HG03520 (cell line): ENCODE measurements around the gene CCL24.
"Not testable (repeated sequence)": the region's sequence is repeated elsewhere in the genome, so short reads cannot be mapped to it uniquely, and the experiment has no call there.

Experiments used
- ATAC-seq: cut with Tn5 transposase; IDR thresholded peaks from one replicate; pipeline ENCODE4 v1.9.1; 2021; ENCODE audit warnings: mild to moderate bottlenecking, moderate library complexity; ENCODE audit not compliant: unreplicated experiment

Gene CCL24

DNA sequence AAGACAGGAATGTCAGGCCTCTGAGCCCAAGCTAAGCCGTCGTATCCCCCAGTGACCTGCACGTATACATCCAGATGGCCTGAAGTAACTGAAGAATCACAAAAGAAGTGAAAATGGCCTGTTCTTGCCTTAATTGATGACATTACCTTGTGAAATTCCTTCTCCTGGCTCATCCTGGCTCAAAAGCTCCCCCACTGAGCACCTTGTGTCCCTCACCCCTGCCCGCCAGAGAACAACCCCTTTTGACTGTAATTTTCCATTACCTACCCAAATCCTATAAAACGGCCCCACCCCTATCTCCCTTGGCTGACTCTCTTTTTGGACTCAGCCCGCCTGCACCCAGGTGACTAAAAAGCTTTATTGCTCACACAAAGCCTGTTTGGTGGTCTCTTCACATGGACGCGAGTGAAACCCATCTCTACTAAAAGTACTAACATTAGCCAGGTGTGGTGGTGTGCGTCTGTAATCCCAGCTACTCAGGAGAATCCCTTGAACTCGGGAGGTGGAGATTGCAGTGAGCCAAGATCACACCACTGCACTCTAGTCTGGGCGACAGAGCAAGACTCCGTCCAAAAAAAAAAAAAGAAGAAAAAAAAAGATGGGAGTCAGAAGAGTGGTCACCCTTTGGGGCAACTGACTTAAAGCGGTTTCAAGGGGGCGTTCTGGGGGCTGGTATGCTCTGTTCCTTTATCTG lies 25.3 kb downstream of the CCL24 start:
- ATAC-seq = not testable (repeated sequence)

DNA sequence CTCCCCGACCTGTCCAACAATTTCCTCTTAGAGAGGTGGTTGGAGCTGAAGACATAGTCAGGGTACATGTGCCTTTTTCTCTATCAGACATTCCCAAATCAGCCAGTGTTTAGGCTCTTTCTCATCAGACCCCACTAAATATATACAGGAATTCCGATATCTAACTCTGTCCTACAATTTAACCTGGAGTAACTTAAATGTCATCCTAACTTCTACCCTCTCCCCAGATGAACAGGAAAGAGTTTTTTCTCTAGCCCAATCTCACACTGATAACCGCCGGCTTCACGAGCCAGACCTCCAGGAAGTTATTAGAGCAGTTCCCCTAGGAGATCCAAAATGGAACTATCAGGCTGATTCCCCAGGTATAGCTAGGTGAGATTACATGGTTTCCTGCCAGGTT lies 30.5 kb downstream of the CCL24 start:
- ATAC-seq = not testable (repeated sequence)

GRCh38 chr7:75780647-75781273 lies 32.8 kb downstream of the CCL24 start:
- not testable (repeated sequence) for ATAC-seq

- ATAC-seq = not testable (repeated sequence)
Observed at GRCh38 chr7:75779516-75779915, 34.1 kb downstream of the CCL24 start.

- not testable (repeated sequence) for ATAC-seq
Observed at GRCh38 chr7:75779035-75779434, 34.6 kb downstream of the CCL24 start.

DNA sequence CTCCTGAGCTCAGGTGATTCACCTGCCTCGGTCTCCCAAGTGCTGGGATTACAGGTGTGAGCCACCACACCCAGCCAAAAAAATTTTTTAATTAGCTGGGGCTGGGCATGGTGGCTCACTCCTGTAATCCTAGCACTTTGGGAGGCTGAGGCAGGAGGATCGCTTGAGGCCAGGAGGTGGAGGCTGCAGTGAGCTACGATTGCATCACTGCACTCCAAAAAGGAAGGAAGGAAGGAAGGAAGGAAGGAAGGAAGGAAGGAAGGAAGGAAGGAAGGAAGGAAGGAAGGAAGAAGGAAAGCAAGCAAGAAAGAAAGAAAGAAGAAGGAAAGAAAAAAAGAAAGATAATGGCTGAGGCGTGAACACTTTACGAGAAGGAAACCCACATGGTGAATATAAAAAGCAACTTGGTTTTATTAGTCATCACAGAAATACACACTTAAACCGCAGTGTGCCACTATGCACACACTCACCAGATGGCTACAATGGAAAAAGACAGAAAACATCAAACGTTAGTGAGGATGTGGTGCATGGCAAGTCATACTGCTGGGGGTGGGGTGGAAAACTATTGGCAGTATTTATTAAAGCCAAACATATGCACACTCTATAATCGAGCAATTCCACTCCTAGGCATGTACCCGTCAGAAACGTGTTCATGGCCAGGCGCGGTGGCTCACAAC lies 37.2 kb downstream of the CCL24 start:
- no peak for ATAC-seq

DNA sequence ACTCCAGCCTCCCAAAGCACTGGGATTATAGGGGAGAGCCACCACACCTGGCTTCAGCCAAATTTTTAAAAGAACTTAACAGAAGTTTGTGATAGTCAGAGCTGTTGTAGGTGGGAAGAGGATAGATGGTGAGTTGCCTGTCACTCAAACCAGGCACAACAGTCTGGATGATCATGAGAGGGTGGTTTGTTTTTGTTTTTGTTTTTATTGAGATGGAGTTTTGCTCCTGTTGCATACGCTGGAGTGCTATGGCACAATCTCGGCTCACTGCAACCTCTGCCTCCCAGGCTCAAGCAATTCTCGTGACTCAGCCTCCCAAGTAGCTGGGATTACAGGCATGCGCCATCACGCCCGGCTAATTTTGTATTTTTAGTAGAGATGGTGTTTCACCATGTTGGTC lies 39.6 kb downstream of the CCL24 start:
- not testable (repeated sequence) for ATAC-seq

DNA sequence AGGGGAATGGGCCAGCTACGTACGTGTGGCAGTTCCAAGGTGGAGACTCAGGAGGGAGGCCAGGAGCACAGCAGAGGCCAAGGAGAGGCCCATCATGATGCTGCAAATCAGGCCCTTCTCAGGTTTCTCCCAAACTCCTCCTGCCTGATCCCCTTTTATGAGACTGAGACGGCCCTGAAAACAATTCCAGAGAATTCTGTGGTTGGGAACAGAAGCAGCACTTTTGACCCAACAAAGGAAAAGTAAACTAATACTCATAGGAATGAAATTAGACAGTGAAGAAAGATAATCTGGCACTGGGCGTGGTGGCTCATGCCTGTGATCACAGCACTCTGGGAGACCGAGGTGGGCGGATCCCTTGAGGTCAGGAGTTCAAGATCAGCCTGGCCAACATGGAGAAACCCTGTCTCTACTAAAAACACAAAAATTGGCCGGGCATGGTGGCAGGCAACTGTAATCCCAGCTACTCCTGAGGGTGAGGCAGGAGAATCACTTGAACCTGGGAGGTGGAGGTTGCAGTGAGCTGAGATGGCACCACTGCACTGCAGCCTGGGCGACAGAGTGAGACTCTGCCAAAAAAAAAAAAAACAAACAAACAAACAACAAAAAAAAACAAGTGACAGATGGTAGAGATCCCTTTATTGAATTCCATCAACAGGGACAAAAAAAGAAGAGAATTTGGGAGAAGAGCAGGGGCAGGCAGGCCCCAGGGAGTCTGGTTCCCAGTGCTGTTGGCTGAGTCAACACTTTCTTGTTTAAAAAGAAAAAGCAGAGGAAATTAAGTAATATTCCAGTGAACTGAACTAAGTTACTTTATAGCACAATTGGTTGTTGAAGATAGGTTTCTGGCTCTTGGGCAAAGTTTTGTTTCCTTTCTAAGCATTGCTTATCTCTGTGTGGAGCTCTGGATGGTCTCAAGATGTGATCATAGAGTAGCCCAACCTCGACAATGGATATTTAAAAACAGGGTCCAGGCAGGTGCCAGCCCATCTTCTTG lies 41.2 kb downstream of the CCL24 start, which contains the start of gene CCL26:
CCL26 (minus strand) TSS at position 131 of the 997 bp plus-strand sequence; CDS start at position 96, 35 bp downstream.
- ATAC-seq = no peak

GRCh38 chr7:75771224-75771623 lies 42.4 kb downstream of the CCL24 start:
- no peak for ATAC-seq

DNA sequence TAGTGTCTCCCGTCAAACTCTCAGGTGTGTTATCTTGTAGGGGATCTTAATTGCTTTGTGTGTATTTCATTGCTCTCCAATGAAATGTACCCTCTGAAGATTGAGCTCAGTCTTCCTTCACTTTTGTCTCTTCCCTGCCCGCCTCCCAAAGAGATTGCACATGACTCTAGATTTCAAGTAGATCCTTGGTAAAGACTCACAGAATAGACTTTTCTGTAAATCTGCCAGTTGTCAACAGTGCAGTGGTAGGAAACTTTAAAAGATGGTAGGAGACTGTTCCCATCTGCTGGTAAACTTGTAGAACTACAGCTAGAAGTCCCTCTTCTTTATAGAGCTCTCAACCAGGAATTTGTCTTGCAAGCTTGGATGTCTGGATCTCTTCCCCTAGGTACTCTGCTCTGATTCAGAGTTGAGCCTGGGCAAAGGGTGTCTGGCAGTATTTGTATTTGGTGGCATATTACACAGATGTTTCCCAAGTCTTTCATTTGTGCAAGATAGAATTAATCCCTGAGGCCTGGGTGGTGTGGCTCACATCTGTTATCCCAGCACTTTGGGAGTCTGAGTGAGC lies 51.2 kb downstream of the CCL24 start:
- no peak for ATAC-seq

GRCh38 chr7:75761801-75762200 lies 51.8 kb downstream of the CCL24 start:
- not testable (repeated sequence) for ATAC-seq
